Fibroblast of lung (primary cell): Measurements from ENCODE around the gene MYOM1.

ENCODE experiments used
- CTCF ChIP-seq, 2 donors: IDR thresholded peaks in 1 of 2; conservative IDR thresholded peaks in 1 of 2; 1 replicate in 1 of 2; 2 replicates in 1 of 2; pipeline ENCODE4 v1.5.1; 2011 to 2012; ENCODE audit warnings: low read length in 2 of 2, control low read depth in 1 of 2, inconsistent platforms in 1 of 2, low read depth in 1 of 2, mild to moderate bottlenecking in 1 of 2
- EZH2 ChIP-seq: IDR thresholded peaks from 2 replicates; pipeline ENCODE4 v1.5.1; 2012; ENCODE audit warnings: low read length, control low read depth, mild to moderate bottlenecking; ENCODE audit errors: missing control alignments

GRCh38 chr18:3037423-3037915 lies 182.3 kb downstream of the MYOM1 start:
- no peak for TF ChIP-seq CTCF (conservative IDR thresholded peaks at IDR 0.05 in 1 of 2, IDR thresholded peaks at IDR 0.05 in 1 of 2; ENCODE audit: low read depth in 1 of 2, low read length in 2 of 2)
- TF ChIP-seq EZH2: no peak
